Measurements from ENCODE around the gene ASGR2. TPM values are rescaled to one million over a fixed set of nuclear protein-coding genes. Genes with fewer than 3 reads are reported as not detected.

ASGR2 gene
- polyA plus RNA-seq, 3 donors: 53.3 to 148 (median 78.3) TPM

- H3K4me3 ChIP-seq (replicated peaks in 1 of 3; ENCODE audit: low read depth in 2 of 3, low read length in 3 of 3): no peak overlapping the region
- peaks cover 9 to 10% (median 9%) of the 10 kb centered on the region in 3 donors for H3K27me3 Mint-ChIP-seq (ENCODE audit: low read depth in 3 of 3)
Observed at GRCh38 chr17:7063518-7064094, 51.0 kb downstream of the ASGR2 start.

More at GRCh38 chr17:7063518-7064094, 51.0 kb downstream of the ASGR2 start:
- Mint-ChIP-seq H3K4me1 (peaks cover 32% of the 10 kb centered on the region), H3K4me3 (peak overlapping the region in 1 of 2 donors; percentile 24), H3K36me3 (peaks cover 7 to 8% of the 10 kb centered on the region in 2 donors), H3K27ac (peak overlapping the region in 1 of 7 donors; percentile 63), H3K9me3 (peaks cover 10 to 17% (median 13%) of the 10 kb centered on the region in 7 donors)
- Histone ChIP-seq H2AFZ (ENCODE audit: insufficient read depth, low read depth, low read length, poor library complexity, severe bottlenecking) (no peak overlapping the region), H3K36me3 (replicated peaks in 1 of 2; ENCODE audit: control insufficient read depth in 1 of 2, insufficient read depth in 2 of 2, low read length in 2 of 2) (no peaks in the 10 kb centered on the region), H3K9me3 (replicated peaks in 1 of 2; ENCODE audit: control insufficient read depth in 1 of 2, insufficient read depth in 1 of 2, low read length in 2 of 2) (peaks cover 9 to 14% of the 10 kb centered on the region in 2 donors), H3K9ac (ENCODE audit: insufficient read depth, low read length, poor library complexity, severe bottlenecking) (no peak overlapping the region), H4K20me1 (ENCODE audit: insufficient read depth, low read length) (no peaks in the 10 kb centered on the region), H3K27ac (ENCODE audit: low read depth in 1 of 2, low read length in 2 of 2) (no peak overlapping the region), H3K79me2 (ENCODE audit: insufficient read depth, low read length) (no peaks in the 10 kb centered on the region), H3K4me1 (ENCODE audit: control insufficient read depth in 1 of 2, insufficient read depth in 2 of 2, low read length in 2 of 2) (peaks cover 14 to 28% of the 10 kb centered on the region in 2 donors), H3K4me2 (replicated peaks; ENCODE audit: extremely low read depth, low read length, poor library complexity, severe bottlenecking) (no peak overlapping the region), H3K27me3 (ENCODE audit: control insufficient read depth in 2 of 2, insufficient read depth in 2 of 2, low read length in 2 of 2) (no peaks in the 10 kb centered on the region)
- no peak for TF ChIP-seq CTCF (IDR thresholded peaks at IDR 0.05)
- intact Hi-C loops (cut with micrococcal nuclease): loop anchor here in 1 of 2 donors (5.0 kb wide), 1 partner anchor 34 kb away; no protein-coding TSS in a partner anchor
- 96% methylated on average over 3 of the region's 6 CpGs for WGBS (ENCODE audit: insufficient coverage)
- no peak for DNase-seq

Data from CD14-positive monocyte (primary cell).